SKM-1 (cell line): ENCODE data around the gene TEDC2.
"Not testable (repeated sequence)": the region's sequence is repeated elsewhere in the genome, so short reads cannot be mapped to it uniquely, and the experiment has no call there.

Experiments
- DNase-seq: peaks from one replicate; lab custom pipeline; 2025; ENCODE audit not compliant: unreplicated experiment; lab: John Stamatoyannopoulos, UW

The TEDC2 gene

GRCh38 chr16:2459647-2460390 is at the start of gene TEDC2:
TSS of gene TEDC2 (plus strand) at chr16:2460109. CDS start at chr16:2460145, 36 bp downstream.
- peak; percentile 94 for DNase-seq

- no peak for DNase-seq
Observed at GRCh38 chr16:2415085-2415484, 44.8 kb upstream of the TEDC2 start.

- DNase-seq: no peak
Observed at GRCh38 chr16:2420035-2420434, 39.9 kb upstream of the TEDC2 start.

- no peak for DNase-seq
Observed at GRCh38 chr16:2422123-2422867, 37.6 kb upstream of the TEDC2 start.

- DNase-seq: no peak
Observed at GRCh38 chr16:2424061-2425007, 35.6 kb upstream of the TEDC2 start.

GRCh38 chr16:2425008-2425518 is 34.8 kb upstream of the TEDC2 start:
- DNase-seq: no peak

- no peak for DNase-seq
Observed at GRCh38 chr16:2425825-2426430, 34.0 kb upstream of the TEDC2 start.

GRCh38 chr16:2426941-2427361 is 33.0 kb upstream of the TEDC2 start:
- DNase-seq: no peak

- no peak for DNase-seq
Observed at GRCh38 chr16:2427526-2427925, 32.4 kb upstream of the TEDC2 start.

- no peak for DNase-seq
Observed at GRCh38 chr16:2428051-2428783, 31.7 kb upstream of the TEDC2 start.

GRCh38 chr16:2428784-2429033 is 31.2 kb upstream of the TEDC2 start:
- no peak for DNase-seq

GRCh38 chr16:2429034-2429770 is 30.7 kb upstream of the TEDC2 start, which contains the start of gene CCNF:
TSS of gene CCNF (plus strand) at chr16:2429447. CDS start at chr16:2429482, 35 bp downstream.
- peak; percentile 84 for DNase-seq

GRCh38 chr16:2429771-2430663 is 29.9 kb upstream of the TEDC2 start:
- DNase-seq: no peak

- no peak for DNase-seq
Observed at GRCh38 chr16:2432286-2432685, 27.6 kb upstream of the TEDC2 start.

- DNase-seq: no peak
Observed at GRCh38 chr16:2432801-2433505, 27.0 kb upstream of the TEDC2 start.

GRCh38 chr16:2435236-2435635 is 24.7 kb upstream of the TEDC2 start:
- not testable (repeated sequence) for DNase-seq

- DNase-seq: no peak
Observed at GRCh38 chr16:2436110-2436509, 23.8 kb upstream of the TEDC2 start.
